Natural killer cell (primary cell): ENCODE measurements around the gene APH1B. TPM values are rescaled to one million over a fixed set of nuclear protein-coding genes. Genes with fewer than 3 reads are reported as not detected.
"Not testable (repeated sequence)": the region's sequence is repeated elsewhere in the genome, so short reads cannot be mapped to it uniquely, and the experiment has no call there.

Source experiments
- ATAC-seq, 3 donors: fragments of 150-1000 bp in 2 of 3; fragments of 200-7000 bp in 1 of 3; cut with Tn5 transposase; 1 replicate in 1 of 3; 2 replicates in 2 of 3; pipeline ENCODE4 v1.10.0; 2021; ENCODE audit warnings: mild to moderate bottlenecking in 2 of 3, moderate library complexity in 2 of 3
- DNase-seq, 2 donors: peaks; one replicate each; pipeline versions ENCODE4 v3.0.0 to v3.0.0-alpha.2; 2013 to 2021; ENCODE audit warnings: mixed read lengths in 1 of 2
- H3K27ac ChIP-seq: one replicate; pipeline ENCODE4 v1.5.1; 2013; ENCODE audit warnings: mild to moderate bottlenecking, low read length
- H3K27me3 ChIP-seq: one replicate; pipeline ENCODE4 v1.6.1; 2013; ENCODE audit warnings: low read length; ENCODE audit not compliant: control insufficient read depth, insufficient read depth
- H3K36me3 ChIP-seq: one replicate; pipeline ENCODE4 v1.6.1; 2013; ENCODE audit warnings: low read length; ENCODE audit not compliant: control insufficient read depth, insufficient read depth
- H3K4me1 ChIP-seq: one replicate; pipeline ENCODE4 v1.6.1; 2013; ENCODE audit warnings: low read length; ENCODE audit not compliant: control insufficient read depth, insufficient read depth
- H3K4me3 ChIP-seq: one replicate; pipeline ENCODE4 v1.5.1; 2013; ENCODE audit warnings: low read length
- H3K9me3 ChIP-seq: one replicate; pipeline ENCODE4 v1.6.1; 2013; ENCODE audit warnings: low read length; ENCODE audit not compliant: control insufficient read depth, insufficient read depth
- H3K27ac Mint-ChIP-seq, 2 donors: one replicate each; pipeline ENCODE4 v1.8.0; 2022; ENCODE audit warnings: mild to moderate bottlenecking in 2 of 2, mixed read lengths in 2 of 2, moderate library complexity in 1 of 2
- H3K27me3 Mint-ChIP-seq, 2 donors: one replicate each; pipeline ENCODE4 v1.8.0; 2022; ENCODE audit warnings: low read depth in 2 of 2, mixed read lengths in 2 of 2
- H3K36me3 Mint-ChIP-seq: one replicate; pipeline ENCODE4 v1.8.0; 2022; ENCODE audit warnings: mixed read lengths
- H3K4me1 Mint-ChIP-seq, 2 donors: one replicate each; pipeline ENCODE4 v1.8.0; 2022; ENCODE audit warnings: mixed read lengths in 2 of 2
- H3K4me3 Mint-ChIP-seq: one replicate; pipeline ENCODE4 v1.8.0; 2022; ENCODE audit warnings: mild to moderate bottlenecking, moderate library complexity, mixed read lengths
- H3K9me3 Mint-ChIP-seq, 2 donors: one replicate each; pipeline ENCODE4 v1.8.0; 2022; ENCODE audit warnings: mixed read lengths in 2 of 2
- CTCF ChIP-seq: fragments of 200-600 bp; IDR thresholded peaks from one replicate; pipeline ENCODE4 v1.8.0; 2022; ENCODE audit warnings: antibody characterized with exemption
- WGBS: methylation state at CpG from one replicate; pipeline ENCODE4 v1.1.7; 2013; ENCODE audit warnings: missing lambda C conversion rate; ENCODE audit not compliant: insufficient coverage; 5-methylcytosine and 5-hydroxymethylcytosine counted together
- intact Hi-C: fragments of 100-400 bp; cut with micrococcal nuclease; formaldehyde crosslinking; loops from one replicate; pipeline ENCODE4 v1.14.2; 2022
- total RNA-seq, 4 donors: library from RNA; stranded (reverse); fragments of 120-200 nt in 1 of 4; gene quantifications; one replicate each; pipeline versions ENCODE4 v1.2.3 to v1.2.4, GENCODE V29; 2013 to 2022

APH1B gene
- total RNA-seq, 3 donors from 2014 or later (not counting 1 experiment from before 2014, with no cell fraction given): 8.6 to 12.4 (median 9.9) TPM

- DNase-seq (no peak), ATAC-seq (no peak)
- Mint-ChIP-seq H3K4me3 (peak overlapping the region; percentile 68), H3K36me3 (no peaks in the 10 kb centered on the region), H3K9me3 (no peaks in the 10 kb centered on the region), H3K27ac (peak overlapping the region; percentile 90 to 94), H3K4me1 (peaks cover 72 to 75% of the 10 kb centered on the region in 2 donors), H3K27me3 (no peaks in the 10 kb centered on the region)
- Histone ChIP-seq H3K36me3 (no peaks in the 10 kb centered on the region), H3K4me3 (no peak overlapping the region), H3K27me3 (no peaks in the 10 kb centered on the region), H3K27ac (peak overlapping the region; percentile 39), H3K9me3 (no peaks in the 10 kb centered on the region), H3K4me1 (peaks cover 26% of the 10 kb centered on the region)
- no peak for TF ChIP-seq CTCF
- 65% methylated on average over 3 of the region's 5 CpGs for WGBS
- intact Hi-C loops: loop anchor here (2.0 kb wide), 2 partner anchors 21 to 41 kb away; no protein-coding TSS in a partner anchor
These were observed 43.6 kb upstream of the APH1B start for GRCh38 chr15:63233667-63234423.

- ATAC-seq: peak; percentile 33 to 57 (median 37)
- H3K9me3 ChIP-seq: no peaks in the 10 kb centered on the region
- intact Hi-C loops: no loop called here
- no peaks in the 10 kb centered on the region for H3K36me3 Mint-ChIP-seq
- WGBS: 31% methylated on average over 5 of the region's 5 CpGs
- no peaks in the 10 kb centered on the region for H3K27me3 Mint-ChIP-seq
- H3K27me3 ChIP-seq: no peaks in the 10 kb centered on the region
- no peak overlapping the region for H3K4me3 ChIP-seq
- H3K4me1 Mint-ChIP-seq: peaks cover 75 to 76% of the 10 kb centered on the region in 2 donors
- peaks cover 28% of the 10 kb centered on the region for H3K4me1 ChIP-seq
- no peaks in the 10 kb centered on the region for H3K9me3 Mint-ChIP-seq
- no peaks in the 10 kb centered on the region for H3K36me3 ChIP-seq
- DNase-seq: no peak
- TF ChIP-seq CTCF: no peak
- peak overlapping the region; percentile 68 for H3K4me3 Mint-ChIP-seq
- peak overlapping the region; percentile 39 for H3K27ac ChIP-seq
- H3K27ac Mint-ChIP-seq: peak overlapping the region; percentile 90 to 94
These were observed 42.9 kb upstream of the APH1B start for GRCh38 chr15:63234451-63234870.

- no peak overlapping the region for H3K27ac ChIP-seq
- H3K4me3 ChIP-seq: no peak overlapping the region
- no peaks in the 10 kb centered on the region for H3K9me3 ChIP-seq
- peaks cover 83% of the 10 kb centered on the region in 2 donors for H3K4me1 Mint-ChIP-seq
- peaks cover 35% of the 10 kb centered on the region for H3K4me1 ChIP-seq
- no peak overlapping the region for H3K4me3 Mint-ChIP-seq
- no peak for TF ChIP-seq CTCF
- no peak for DNase-seq
- H3K36me3 ChIP-seq: no peaks in the 10 kb centered on the region
- H3K27me3 ChIP-seq: no peaks in the 10 kb centered on the region
- ATAC-seq: no peak
- H3K27me3 Mint-ChIP-seq: no peaks in the 10 kb centered on the region
- H3K27ac Mint-ChIP-seq: peak overlapping the region; percentile 72 to 94
- intact Hi-C loops: no loop called here
- H3K36me3 Mint-ChIP-seq: no peaks in the 10 kb centered on the region
- H3K9me3 Mint-ChIP-seq: no peaks in the 10 kb centered on the region
These were observed 41.1 kb upstream of the APH1B start for GRCh38 chr15:63236272-63236671.

GRCh38 chr15:63237086-63237485, 40.3 kb upstream of the APH1B start:
- H3K4me1 Mint-ChIP-seq: peaks cover 83% of the 10 kb centered on the region in 2 donors
- peaks cover 35% of the 10 kb centered on the region for H3K4me1 ChIP-seq
- H3K9me3 Mint-ChIP-seq, H3K36me3 Mint-ChIP-seq, H3K4me3 Mint-ChIP-seq, ATAC-seq, H3K27me3 Mint-ChIP-seq, H3K36me3 ChIP-seq, DNase-seq, intact Hi-C loops, H3K4me3 ChIP-seq, H3K27ac ChIP-seq, H3K9me3 ChIP-seq, H3K27me3 ChIP-seq: not testable (repeated sequence)
- 73% methylated on average over 1 of the region's 1 CpG for WGBS
- peak overlapping the region; percentile 72 to 78 for H3K27ac Mint-ChIP-seq
